Adipocyte (in vitro differentiated cells): ENCODE results near the gene STARD7.

Experiments used
- DNase-seq: peaks from one replicate; pipeline ENCODE4 v3.0.0-alpha.2; 2015; ENCODE audit warnings: low read depth
- H3K27me3 ChIP-seq: replicated peaks from 2 replicates; pipeline ENCODE4 v1.7.0; 2013; ENCODE audit warnings: mild to moderate bottlenecking, low read length, moderate library complexity; ENCODE audit not compliant: control insufficient read depth, insufficient read depth
- H3K36me3 ChIP-seq: 2 replicates; pipeline ENCODE4 v1.7.0; 2013; ENCODE audit warnings: low read length, mild to moderate bottlenecking, moderate library complexity; ENCODE audit not compliant: control insufficient read depth, insufficient read depth, severe bottlenecking
- H3K4me1 ChIP-seq: 2 replicates; pipeline ENCODE4 v1.7.0; 2013; ENCODE audit warnings: mild to moderate bottlenecking, low read length, moderate library complexity; ENCODE audit not compliant: control insufficient read depth, insufficient read depth
- H3K4me3 ChIP-seq: 2 replicates; pipeline ENCODE4 v1.7.0; 2013; ENCODE audit warnings: mild to moderate bottlenecking, low read length, moderate library complexity
- H3K9ac ChIP-seq: 2 replicates; pipeline ENCODE4 v1.7.0; 2013; ENCODE audit warnings: mild to moderate bottlenecking, low read length, moderate library complexity
- H3K9me3 ChIP-seq: 2 replicates; pipeline ENCODE4 v1.7.0; 2013; ENCODE audit warnings: mild to moderate bottlenecking, low read length, moderate library complexity; ENCODE audit not compliant: control insufficient read depth

The STARD7 gene

DNA sequence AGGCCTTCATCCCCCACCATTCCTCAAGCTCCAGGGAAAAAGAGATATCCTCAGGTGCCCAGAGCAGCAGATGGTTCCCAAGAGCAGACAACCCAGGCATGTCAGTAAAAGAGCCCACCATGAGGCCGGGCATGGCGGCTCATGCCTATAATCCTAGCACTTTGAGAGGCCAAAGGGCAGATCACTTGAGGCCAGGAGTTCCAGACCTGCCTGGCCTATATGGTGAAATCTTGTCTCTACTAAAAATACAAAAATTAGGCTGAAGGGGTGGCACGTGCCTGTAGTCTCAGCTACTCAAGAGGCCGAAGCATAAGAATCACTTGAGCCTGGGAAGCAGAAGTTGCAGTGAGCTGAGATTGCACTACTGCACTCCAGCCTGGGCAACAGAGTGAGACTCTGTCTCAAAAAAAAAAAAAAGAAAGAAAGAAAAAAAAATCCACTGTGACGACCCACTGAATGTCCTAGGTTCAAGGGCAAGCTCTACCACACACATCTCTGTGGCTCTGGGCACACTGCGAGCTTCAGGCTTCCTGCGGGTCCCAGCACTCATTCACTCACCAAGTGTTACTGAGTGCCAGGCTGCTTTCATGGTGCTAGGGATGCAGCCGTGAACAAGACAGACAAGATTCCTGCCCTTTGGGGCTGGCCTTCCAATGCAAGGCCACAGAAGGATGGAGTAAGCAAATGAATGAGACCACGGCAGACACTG is 56.9 kb downstream of the STARD7 start:
- Histone ChIP-seq H3K4me1 (peaks cover 13% of the 10 kb centered on the region), H3K27me3 (peaks cover 6% of the 10 kb centered on the region), H3K9me3 (no peaks in the 10 kb centered on the region), H3K9ac (no peak overlapping the region), H3K4me3 (no peak overlapping the region), H3K36me3 (no peaks in the 10 kb centered on the region)
- no peak for DNase-seq

DNA sequence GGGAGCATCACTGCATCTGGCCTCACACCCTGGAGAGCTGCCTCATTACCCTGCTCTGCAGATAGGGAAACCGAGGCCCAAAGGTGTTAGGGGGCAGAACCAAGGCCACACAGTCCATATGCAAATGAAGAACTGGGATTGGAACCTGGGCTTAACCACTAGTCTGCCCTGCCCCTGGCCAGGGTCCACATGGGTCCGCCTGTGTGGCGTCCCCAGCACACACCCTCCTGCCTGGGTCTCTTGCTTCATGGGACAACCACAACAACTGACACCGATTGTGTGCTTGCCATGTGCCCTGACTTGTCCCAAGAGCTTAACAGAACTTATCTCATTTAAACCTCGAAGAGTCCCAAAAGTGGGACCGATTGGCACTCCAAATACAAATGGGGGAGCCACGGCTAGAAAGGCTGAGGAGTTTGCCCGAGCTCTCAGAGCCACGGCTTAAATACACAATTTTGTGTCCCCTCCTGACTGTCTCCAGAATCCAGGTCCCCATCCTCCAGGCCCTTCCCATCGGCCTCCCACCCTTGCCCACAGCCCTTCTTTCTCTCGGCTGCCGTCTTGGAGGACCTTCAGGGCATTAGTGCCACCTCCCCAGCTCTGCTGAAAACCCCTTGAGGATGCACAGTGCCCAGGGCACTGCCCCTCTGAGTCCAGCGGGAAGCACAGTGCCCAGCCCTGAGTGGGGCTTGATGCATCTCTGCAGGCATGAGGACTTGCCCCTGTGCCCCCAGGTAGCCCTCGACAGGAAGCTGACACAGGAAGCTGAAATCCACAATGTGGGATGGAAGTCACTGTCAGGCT is 57.6 kb downstream of the STARD7 start:
- Histone ChIP-seq H3K9me3 (no peaks in the 10 kb centered on the region), H3K27me3 (peaks cover 2% of the 10 kb centered on the region), H3K9ac (no peak overlapping the region), H3K36me3 (no peaks in the 10 kb centered on the region), H3K4me1 (peaks cover 14% of the 10 kb centered on the region), H3K4me3 (no peak overlapping the region)
- DNase-seq, result no peak

DNA sequence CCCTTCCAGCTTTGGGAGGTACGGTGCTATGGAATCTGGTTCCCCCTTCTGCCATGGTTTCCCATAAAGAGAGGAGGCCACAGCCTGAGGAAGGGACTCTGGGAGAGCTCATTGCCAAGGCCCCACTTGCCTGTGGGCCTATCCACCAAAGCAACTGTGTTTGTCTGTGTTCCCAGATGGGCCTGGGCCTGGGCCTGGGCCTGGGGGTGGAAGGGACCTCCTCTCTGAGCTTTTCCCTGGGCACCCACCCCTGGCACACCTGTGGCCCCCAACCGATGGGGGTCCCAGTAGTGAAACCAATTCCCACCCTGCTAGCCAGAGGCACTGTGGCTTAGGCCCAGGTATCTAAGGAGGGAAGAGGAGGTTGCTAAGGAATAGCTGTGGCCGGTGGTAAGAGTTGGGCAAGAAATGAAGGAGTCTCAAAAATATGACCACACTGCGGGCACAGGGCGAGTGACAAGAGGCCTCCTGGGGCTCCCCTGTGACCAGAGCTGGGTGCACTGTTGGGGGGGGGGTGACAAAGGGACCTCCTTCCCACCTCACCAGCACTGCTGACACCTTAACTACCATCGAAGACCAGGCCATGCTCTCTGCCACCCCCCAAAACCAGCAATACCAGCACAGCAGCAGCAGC is 58.5 kb downstream of the STARD7 start:
- H3K4me3 ChIP-seq, result no peak overlapping the region
- H3K36me3 ChIP-seq, result no peaks in the 10 kb centered on the region
- no peaks in the 10 kb centered on the region for H3K9me3 ChIP-seq
- no peak for DNase-seq
- peaks cover 14% of the 10 kb centered on the region for H3K4me1 ChIP-seq
- no peak overlapping the region for H3K9ac ChIP-seq
- no peaks in the 10 kb centered on the region for H3K27me3 ChIP-seq

DNA sequence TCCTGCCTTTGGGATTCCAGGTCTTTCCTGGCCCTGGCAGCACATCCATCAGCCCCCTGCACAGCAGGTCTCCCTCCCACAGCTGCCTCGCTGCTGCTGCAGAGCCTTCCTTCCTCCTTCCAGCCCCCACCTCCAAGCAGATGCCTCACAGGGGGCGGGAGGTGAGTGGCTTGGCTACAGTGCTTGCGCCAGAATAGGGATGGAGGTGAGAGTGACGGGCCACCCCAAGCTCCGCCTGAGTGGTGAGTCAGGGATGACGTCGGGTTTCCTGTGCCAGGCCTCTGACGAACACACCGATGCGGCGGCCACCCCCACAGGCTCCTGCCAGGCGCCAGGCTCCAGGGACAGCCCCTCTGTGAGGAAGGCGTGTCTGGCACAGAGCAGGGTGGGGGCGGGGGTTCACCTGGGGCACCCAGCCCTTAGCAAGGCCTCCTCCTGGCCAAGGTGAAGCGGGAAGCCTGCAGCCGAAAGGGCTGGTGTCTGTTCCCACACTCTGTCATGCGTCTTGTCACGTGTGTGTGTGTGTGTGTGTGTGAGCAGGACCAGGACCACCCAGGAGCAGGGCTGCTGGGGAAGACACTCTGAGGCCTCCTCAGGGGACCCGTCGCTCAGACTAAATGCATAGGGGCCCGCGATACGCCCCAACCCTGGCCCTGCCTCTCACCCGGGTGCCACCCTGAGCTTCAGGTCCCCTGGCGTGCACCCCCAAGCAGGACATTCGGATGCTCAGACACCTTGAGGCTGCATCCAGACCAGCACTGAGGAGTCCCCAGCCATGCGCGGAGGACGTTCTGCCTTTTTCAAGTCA is 60.0 kb downstream of the STARD7 start:
- H3K4me3 ChIP-seq, result no peak overlapping the region
- H3K4me1 ChIP-seq, result peaks cover 20% of the 10 kb centered on the region
- no peaks in the 10 kb centered on the region for H3K36me3 ChIP-seq
- no peak overlapping the region for H3K9ac ChIP-seq
- H3K27me3 ChIP-seq, result no peaks in the 10 kb centered on the region
- peak; percentile 51 for DNase-seq
- no peaks in the 10 kb centered on the region for H3K9me3 ChIP-seq

DNA sequence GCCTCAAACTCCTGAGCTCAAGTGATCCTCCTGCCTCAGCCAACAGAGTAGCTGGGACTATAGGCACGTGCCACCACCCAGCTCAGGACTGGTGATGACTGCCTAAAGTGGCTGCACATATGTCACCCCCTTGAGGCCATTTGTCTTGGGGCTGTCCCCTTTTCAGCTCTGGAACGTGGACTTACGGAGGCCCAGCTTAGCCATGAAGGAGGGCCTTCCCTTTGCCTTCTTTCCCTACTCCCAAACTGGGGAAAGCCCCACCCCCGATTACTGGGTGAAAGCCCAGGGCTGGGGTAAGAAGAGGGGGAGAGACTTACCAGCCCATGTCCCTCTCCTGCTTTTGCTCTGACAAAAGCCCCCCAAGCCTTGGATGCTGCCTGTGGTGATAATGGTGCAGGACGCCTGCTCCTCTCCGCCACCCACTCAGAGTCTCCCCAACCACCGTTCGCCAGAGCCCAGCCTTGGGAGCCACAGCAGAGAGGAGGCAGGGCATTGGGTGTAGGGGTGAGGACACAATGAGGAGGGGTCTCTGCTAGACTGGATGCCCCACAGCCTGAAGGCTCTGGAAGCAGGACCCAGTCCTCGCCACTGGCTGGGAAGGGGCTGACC is 60.9 kb downstream of the STARD7 start:
- no peak overlapping the region for H3K9ac ChIP-seq
- no peaks in the 10 kb centered on the region for H3K27me3 ChIP-seq
- H3K36me3 ChIP-seq, result no peaks in the 10 kb centered on the region
- peaks cover 20% of the 10 kb centered on the region for H3K4me1 ChIP-seq
- H3K9me3 ChIP-seq, result no peaks in the 10 kb centered on the region
- DNase-seq, result no peak
- H3K4me3 ChIP-seq, result no peak overlapping the region

DNA sequence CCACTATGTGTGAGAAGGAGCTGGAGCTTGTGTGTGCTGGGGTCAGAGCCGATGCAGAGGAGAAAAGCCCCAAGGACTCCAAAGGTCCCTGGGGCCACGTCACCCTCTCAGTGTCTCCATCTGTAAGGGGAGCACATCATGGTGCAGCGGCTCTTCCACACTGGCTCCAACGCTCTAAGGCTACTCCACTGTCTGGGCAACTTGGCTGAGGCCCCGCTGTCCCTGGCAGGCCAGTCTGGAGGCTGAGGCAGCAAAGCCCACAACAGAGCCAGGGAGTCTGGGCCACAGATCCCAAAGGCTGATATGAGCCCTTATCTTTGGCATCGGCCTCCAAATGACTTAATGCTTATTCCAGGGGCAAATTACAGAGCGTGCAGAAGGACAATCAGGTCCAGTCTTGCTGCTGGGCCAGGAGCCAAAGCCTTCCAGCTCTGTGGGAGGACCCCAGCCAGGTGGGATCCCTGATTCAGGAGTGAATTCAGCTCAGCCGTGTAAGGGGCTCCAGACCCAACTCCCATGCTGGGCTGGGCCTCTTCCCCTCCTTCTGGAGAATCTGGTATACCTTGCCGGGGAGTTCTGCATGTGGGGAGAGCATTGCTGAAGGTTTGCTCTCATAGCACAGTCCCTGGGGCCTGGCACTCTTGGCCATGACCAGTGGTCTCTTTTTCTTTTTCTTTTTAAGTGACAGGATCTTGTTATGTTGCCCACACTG is 61.6 kb downstream of the STARD7 start:
- no peaks in the 10 kb centered on the region for H3K36me3 ChIP-seq
- H3K9me3 ChIP-seq, result no peaks in the 10 kb centered on the region
- no peak overlapping the region for H3K9ac ChIP-seq
- DNase-seq, result no peak
- H3K4me3 ChIP-seq, result no peak overlapping the region
- peaks cover 20% of the 10 kb centered on the region for H3K4me1 ChIP-seq
- no peaks in the 10 kb centered on the region for H3K27me3 ChIP-seq

DNA sequence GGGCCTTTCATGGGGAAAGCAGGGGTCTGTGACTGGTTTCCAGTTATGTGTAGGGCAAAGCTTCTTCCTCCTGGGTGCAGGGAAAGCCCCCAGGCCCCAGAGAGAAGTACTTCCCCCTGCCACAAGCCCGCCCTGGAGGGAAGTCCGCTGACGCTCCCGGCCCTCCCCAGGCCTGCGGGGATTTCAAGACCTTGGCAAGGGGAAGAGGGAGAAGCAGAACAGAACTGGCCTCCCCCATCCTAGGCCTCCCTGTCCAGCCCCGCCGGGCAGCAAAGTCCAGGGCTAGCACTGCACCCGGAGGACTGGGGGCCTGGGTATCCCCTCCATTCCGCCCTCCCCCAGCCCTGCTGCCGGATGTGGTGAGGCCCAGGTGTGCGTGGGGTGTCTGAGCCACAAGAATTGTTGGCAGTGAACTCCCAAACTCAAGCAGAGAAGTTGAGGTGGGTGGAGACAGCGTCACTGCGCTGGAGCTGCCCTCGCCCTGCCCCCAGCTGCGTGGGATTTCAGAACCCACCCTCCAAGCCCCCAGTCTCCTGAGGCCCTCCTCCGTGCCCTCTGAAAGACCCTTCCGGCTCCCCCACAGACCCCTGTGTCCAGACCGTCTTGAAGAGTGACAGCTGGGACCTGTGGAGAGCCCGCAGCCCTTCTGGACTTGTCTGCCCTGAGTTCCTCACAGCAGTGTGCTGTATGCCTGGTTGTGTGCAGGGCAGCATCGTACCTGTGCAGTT is 62.3 kb downstream of the STARD7 start:
- H3K9me3 ChIP-seq, result no peaks in the 10 kb centered on the region
- H3K4me1 ChIP-seq, result peaks cover 20% of the 10 kb centered on the region
- H3K4me3 ChIP-seq, result no peak overlapping the region
- H3K36me3 ChIP-seq, result no peaks in the 10 kb centered on the region
- no peak overlapping the region for H3K9ac ChIP-seq
- H3K27me3 ChIP-seq, result no peaks in the 10 kb centered on the region
- no peak for DNase-seq

DNA sequence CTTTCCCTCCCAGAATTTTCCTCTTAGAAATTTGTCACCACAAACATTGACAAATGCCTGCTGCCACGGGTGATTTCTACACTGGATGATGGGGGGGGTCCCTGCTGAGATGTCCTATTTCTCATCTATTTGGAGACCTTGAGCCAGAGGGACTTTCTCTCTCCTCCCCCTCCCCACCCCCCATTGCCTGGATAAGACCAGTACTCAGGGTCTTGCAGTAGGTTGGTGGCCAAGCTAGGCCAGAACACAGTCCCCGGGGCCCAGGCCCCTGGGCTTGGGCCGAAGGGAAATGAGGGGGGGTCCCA is 62.8 kb downstream of the STARD7 start:
- H3K4me3 ChIP-seq, result peak overlapping the region; percentile 80
- no peak for DNase-seq
- H3K36me3 ChIP-seq, result no peaks in the 10 kb centered on the region
- no peak overlapping the region for H3K9ac ChIP-seq
- H3K27me3 ChIP-seq, result no peaks in the 10 kb centered on the region
- peaks cover 20% of the 10 kb centered on the region for H3K4me1 ChIP-seq
- no peaks in the 10 kb centered on the region for H3K9me3 ChIP-seq

DNA sequence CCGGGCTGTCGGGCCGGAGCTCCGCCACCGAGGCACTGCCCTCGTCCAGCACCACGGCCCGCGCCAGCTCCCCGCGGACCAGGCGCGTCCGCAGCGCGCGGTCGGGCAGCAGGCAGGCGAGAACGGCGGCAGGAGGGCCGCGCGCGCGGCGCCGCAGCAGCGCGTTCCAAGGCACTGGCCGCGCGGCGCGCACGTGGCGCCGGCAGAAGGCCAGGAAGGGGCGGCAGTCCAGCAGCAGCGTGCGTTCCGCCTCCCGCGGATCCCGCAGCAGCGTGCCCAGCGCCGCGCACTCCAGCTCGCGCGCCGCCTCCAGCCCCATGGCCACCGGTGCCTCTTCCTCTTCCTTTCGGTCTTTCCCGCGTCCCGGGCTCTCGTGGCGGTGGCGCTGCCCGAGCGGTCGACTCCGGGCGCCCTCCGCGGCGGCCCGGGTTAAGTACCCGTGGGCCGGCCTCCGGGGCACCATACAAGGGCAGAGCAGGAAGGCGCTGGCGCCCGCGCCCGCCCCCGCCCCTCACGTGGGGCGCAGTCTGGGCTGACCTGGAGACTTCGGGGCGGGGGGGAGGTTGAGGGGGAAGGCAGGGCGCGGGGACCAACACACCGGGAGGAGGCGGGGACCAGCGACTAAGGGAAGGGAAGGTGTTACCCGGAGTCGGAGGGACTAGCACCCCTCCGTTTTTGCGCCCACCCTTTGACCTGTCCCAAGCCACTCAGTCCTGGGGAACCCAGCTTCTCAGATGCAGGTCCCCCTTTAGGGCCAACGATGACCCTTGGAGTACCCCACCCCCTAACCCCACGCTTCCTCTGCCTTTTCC is 63.4 kb downstream of the STARD7 start, which contains the start of gene DUSP2:
DUSP2 (minus strand) TSS at position 405 of the 812 bp plus-strand sequence; CDS start at position 319, 86 bp downstream.
- H3K4me3 ChIP-seq, result peak within 1 kb of the TSS; percentile 80
- peaks cover 20% of the 10 kb centered on the region for H3K4me1 ChIP-seq
- no peaks in the 10 kb centered on the region for H3K9me3 ChIP-seq
- H3K36me3 ChIP-seq, result no peaks in the 10 kb centered on the region
- DNase-seq, result peak; percentile 74
- peak within 1 kb of the TSS; percentile 73 for H3K9ac ChIP-seq
- no peaks in the 10 kb centered on the region for H3K27me3 ChIP-seq
